Esophagus squamous epithelium (tissue), 4 donors: ENCODE measurements around the gene NSMCE4A.

Experiments used
- CTCF ChIP-seq, 6 experiments: fragments of 450-650 bp in 4 of 6; fragments of 200-600 bp in 2 of 6; sonication (generic) in 2 of 6; IDR thresholded peaks; one replicate each; pipeline ENCODE4 v1.5.1; 2016 to 2019; ENCODE audit warnings: antibody characterized with exemption in 6 of 6, mild to moderate bottlenecking in 4 of 6, moderate library complexity in 4 of 6
- POLR2A ChIP-seq, 4 donors: fragments of 450-650 bp; IDR thresholded peaks; one replicate each; pipeline ENCODE4 v1.6.1; 2017; ENCODE audit warnings: antibody characterized with exemption in 4 of 4, mild to moderate bottlenecking in 4 of 4, moderate library complexity in 3 of 4

DNA sequence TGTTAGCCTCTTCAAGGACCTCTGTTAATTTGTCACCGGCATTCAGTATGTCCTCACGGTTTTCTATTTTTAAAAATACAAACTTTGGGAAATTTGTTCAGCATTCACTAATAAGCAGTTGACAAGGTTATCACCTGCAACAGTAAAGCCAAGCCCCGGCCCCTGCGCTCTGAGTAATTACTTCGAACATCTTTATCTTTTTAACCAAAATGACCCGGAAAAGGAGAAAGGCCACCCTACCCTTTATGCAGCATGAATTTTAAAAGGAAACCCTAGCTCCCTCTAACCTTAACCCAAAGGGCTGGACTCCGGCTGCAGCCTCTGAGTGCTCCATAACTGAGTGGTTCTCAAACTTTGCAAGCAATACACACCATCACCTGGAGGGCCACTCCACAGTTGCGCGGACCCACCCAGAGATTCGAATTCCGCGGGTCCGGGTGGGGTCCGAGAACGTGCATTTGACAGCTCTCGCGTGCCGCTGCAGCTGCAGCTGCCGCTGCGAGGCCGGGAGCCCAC, 940 bp downstream of the NSMCE4A start:
- TF ChIP-seq POLR2A (IDR thresholded peaks at IDR 0.05) (no peak), CTCF (IDR thresholded peaks at IDR 0.05) (no peak)
